HFFc6 (cell line): ENCODE results near the gene CYSTM1. TPM values are rescaled to one million over a fixed set of nuclear protein-coding genes. Genes with fewer than 3 reads are reported as not detected.

ENCODE experiments used
- DNase-seq: peaks from one replicate; pipeline ENCODE4 v3.0.0-alpha.2; 2018
- H3K27ac Mint-ChIP-seq: 2 replicates; pipeline ENCODE4 v1.8.0; 2020; ENCODE audit warnings: mild to moderate bottlenecking, mixed read lengths
- H3K27me3 Mint-ChIP-seq: 2 replicates; pipeline ENCODE4 v1.8.0; 2021; ENCODE audit warnings: mild to moderate bottlenecking, moderate library complexity, mixed read lengths; ENCODE audit not compliant: insufficient read depth
- H3K36me3 Mint-ChIP-seq: 2 replicates; pipeline ENCODE4 v1.8.0; 2021; ENCODE audit warnings: low read depth, mixed read lengths
- H3K4me1 Mint-ChIP-seq: 2 replicates; pipeline ENCODE4 v1.8.0; 2020; ENCODE audit warnings: low read depth, mixed read lengths
- H3K4me3 Mint-ChIP-seq: 2 replicates; pipeline ENCODE4 v1.8.0; 2020; ENCODE audit warnings: mild to moderate bottlenecking, moderate library complexity, mixed read lengths
- H3K9me3 Mint-ChIP-seq: 2 replicates; pipeline ENCODE4 v1.8.0; 2020; ENCODE audit warnings: mild to moderate bottlenecking, mixed read lengths
- CTCF ChIP-seq: fragments of 200-600 bp; sonication (generic); IDR thresholded peaks from 2 replicates; pipeline ENCODE4 v1.5.0; 2021; ENCODE audit warnings: antibody characterized with exemption, mild to moderate bottlenecking
- total RNA-seq, 6 experiments: library from RNA; stranded (reverse); fragmentation: NEBNext Ultra II Directional; extraction: Animal tissue kit (Norgen Biotek cat#: 25700); gene quantifications; 2 replicates in 1 of 6; 3 replicates in 5 of 6; pipeline ENCODE4 v1.2.3, GENCODE V29; 2021

The CYSTM1 gene
- total RNA-seq, 6 experiments from 2014 or later, result 11.6 to 16.7 (median 12.5) TPM

GRCh38 chr5:140165923-140166270 is 9.1 kb upstream of the CYSTM1 start:
- H3K9me3 Mint-ChIP-seq, result no peaks in the 10 kb centered on the region
- no peak for DNase-seq
- no peaks in the 10 kb centered on the region for H3K36me3 Mint-ChIP-seq
- no peak for TF ChIP-seq CTCF
- no peak overlapping the region for H3K4me3 Mint-ChIP-seq
- no peak overlapping the region for H3K27ac Mint-ChIP-seq
- no peaks in the 10 kb centered on the region for H3K4me1 Mint-ChIP-seq
- peaks cover 4% of the 10 kb centered on the region for H3K27me3 Mint-ChIP-seq

GRCh38 chr5:140166911-140167310 is 8.1 kb upstream of the CYSTM1 start:
- Mint-ChIP-seq H3K27ac (no peak overlapping the region), H3K4me1 (no peaks in the 10 kb centered on the region), H3K4me3 (no peak overlapping the region), H3K9me3 (no peaks in the 10 kb centered on the region), H3K27me3 (peaks cover 4% of the 10 kb centered on the region), H3K36me3 (no peaks in the 10 kb centered on the region)
- DNase-seq, result no peak
- no peak for TF ChIP-seq CTCF

GRCh38 chr5:140168371-140168770 is 6.6 kb upstream of the CYSTM1 start:
- no peak overlapping the region for H3K4me3 Mint-ChIP-seq
- peaks cover 4% of the 10 kb centered on the region for H3K27me3 Mint-ChIP-seq
- TF ChIP-seq CTCF, result no peak
- no peak overlapping the region for H3K27ac Mint-ChIP-seq
- DNase-seq, result no peak
- no peaks in the 10 kb centered on the region for H3K9me3 Mint-ChIP-seq
- H3K36me3 Mint-ChIP-seq, result no peaks in the 10 kb centered on the region
- H3K4me1 Mint-ChIP-seq, result no peaks in the 10 kb centered on the region

GRCh38 chr5:140169410-140169809 is 5.6 kb upstream of the CYSTM1 start:
- peaks cover 2% of the 10 kb centered on the region for H3K27me3 Mint-ChIP-seq
- H3K36me3 Mint-ChIP-seq, result no peaks in the 10 kb centered on the region
- no peaks in the 10 kb centered on the region for H3K4me1 Mint-ChIP-seq
- H3K27ac Mint-ChIP-seq, result no peak overlapping the region
- no peak for DNase-seq
- no peak overlapping the region for H3K4me3 Mint-ChIP-seq
- H3K9me3 Mint-ChIP-seq, result no peaks in the 10 kb centered on the region
- peak; percentile 43; the same call in 1 of the 2 replicates for TF ChIP-seq CTCF

- Mint-ChIP-seq H3K27ac (no peak overlapping the region), H3K36me3 (no peaks in the 10 kb centered on the region), H3K4me3 (no peak overlapping the region), H3K27me3 (no peaks in the 10 kb centered on the region; the same call in 1 of the 2 replicates), H3K9me3 (no peaks in the 10 kb centered on the region), H3K4me1 (peaks cover 14% of the 10 kb centered on the region)
- TF ChIP-seq CTCF, result no peak
- no peak for DNase-seq
Observed at GRCh38 chr5:140172483-140172882, 2.5 kb upstream of the CYSTM1 start.

- Mint-ChIP-seq H3K4me1 (peaks cover 21% of the 10 kb centered on the region), H3K27ac (peak overlapping the region; percentile 90; the same call in 1 of the 2 replicates), H3K27me3 (no peaks in the 10 kb centered on the region; the same call in 1 of the 2 replicates), H3K9me3 (no peaks in the 10 kb centered on the region), H3K36me3 (no peaks in the 10 kb centered on the region), H3K4me3 (peak overlapping the region; percentile 92)
- no peak for TF ChIP-seq CTCF
- DNase-seq, result no peak
Observed at GRCh38 chr5:140174014-140174413, 974 bp upstream of the CYSTM1 start.
